Dermis microvascular lymphatic vessel endothelial cell (primary cell): ENCODE results near the gene TM9SF2. TPM values are rescaled to one million over a fixed set of nuclear protein-coding genes. Genes with fewer than 3 reads are reported as not detected.

ENCODE experiments used
- DNase-seq, 2 donors: peaks; one replicate each; pipeline versions ENCODE4 v3.0.0 to v3.0.0-alpha.2; 2010; ENCODE audit warnings: low read depth in 2 of 2
- total RNA-seq: library from RNA; depleted of rRNA; stranded (reverse); fragments of >200 nt; gene quantifications from 2 replicates; pipeline ENCODE4 v1.2.1, GENCODE V29; 2014

TM9SF2 gene
- total RNA-seq, 1 donor from 2014 or later: 86.9 TPM

GRCh38 chr13:99577934-99578917 lies 77.0 kb downstream of the TM9SF2 start:
- DNase-seq: peak; percentile 14 to 44

GRCh38 chr13:99580500-99581268 lies 79.4 kb downstream of the TM9SF2 start:
- no peak for DNase-seq

GRCh38 chr13:99582511-99582910 lies 81.2 kb downstream of the TM9SF2 start:
- no peak for DNase-seq

- no peak for DNase-seq
Measured at GRCh38 chr13:99585609-99586008, 84.3 kb downstream of the TM9SF2 start.

GRCh38 chr13:99587021-99587420 lies 85.7 kb downstream of the TM9SF2 start:
- DNase-seq: no peak

- DNase-seq: no peak
Measured at GRCh38 chr13:99587893-99588606, 86.8 kb downstream of the TM9SF2 start.

GRCh38 chr13:99589575-99589974 lies 88.3 kb downstream of the TM9SF2 start:
- DNase-seq: no peak

GRCh38 chr13:99590519-99591011 lies 89.3 kb downstream of the TM9SF2 start:
- DNase-seq: peak; percentile 26 to 84

GRCh38 chr13:99596180-99596579 lies 94.9 kb downstream of the TM9SF2 start:
- DNase-seq: no peak

- DNase-seq: no peak
Measured at GRCh38 chr13:99600318-99600717, 99.0 kb downstream of the TM9SF2 start.

- no peak for DNase-seq
Measured at GRCh38 chr13:99601535-99601934, 100.3 kb downstream of the TM9SF2 start.

GRCh38 chr13:99604636-99605035 lies 103.4 kb downstream of the TM9SF2 start:
- DNase-seq: no peak

- DNase-seq: peak; percentile 48 to 67
Measured at GRCh38 chr13:99605420-99606323, 104.4 kb downstream of the TM9SF2 start.

GRCh38 chr13:99606324-99607066 lies 105.2 kb downstream of the TM9SF2 start, which contains the start of gene CLYBL:
Gene CLYBL (plus strand): TSS chr13:99606690.
- DNase-seq: peak; percentile 27 to 89

- DNase-seq: no peak
Measured at GRCh38 chr13:99608345-99608744, 107.1 kb downstream of the TM9SF2 start.

- no peak for DNase-seq
Measured at GRCh38 chr13:99610702-99611289, 109.5 kb downstream of the TM9SF2 start.
